GM18861 (cell line): ENCODE measurements around the gene SCN2B.

ENCODE experiments used
- ATAC-seq: cut with Tn5 transposase; IDR thresholded peaks from one replicate; pipeline ENCODE4 v1.9.1; 2021; ENCODE audit not compliant: unreplicated experiment

The SCN2B gene

GRCh38 chr11:118154641-118155040 lies 21.8 kb downstream of the SCN2B start:
- no peak for ATAC-seq

GRCh38 chr11:118153976-118154375 lies 22.5 kb downstream of the SCN2B start:
- ATAC-seq = no peak

- no peak for ATAC-seq
These were observed 22.9 kb downstream of the SCN2B start for GRCh38 chr11:118153516-118153915.

GRCh38 chr11:118152552-118153471 lies 23.6 kb downstream of the SCN2B start, which contains the start of gene SCN4B:
TSS of gene SCN4B (minus strand) at chr11:118152823. CDS start at chr11:118152673, 150 bp downstream.
- ATAC-seq = no peak

GRCh38 chr11:118152020-118152551 lies 24.4 kb downstream of the SCN2B start:
- no peak for ATAC-seq

GRCh38 chr11:118151431-118151830 lies 25.0 kb downstream of the SCN2B start:
- no peak for ATAC-seq

- no peak for ATAC-seq
These were observed 26.9 kb downstream of the SCN2B start for GRCh38 chr11:118149493-118149892.

GRCh38 chr11:118148856-118149255 lies 27.6 kb downstream of the SCN2B start:
- ATAC-seq = no peak

GRCh38 chr11:118148240-118148639 lies 28.2 kb downstream of the SCN2B start:
- ATAC-seq = no peak

GRCh38 chr11:118147502-118147901 lies 28.9 kb downstream of the SCN2B start:
- no peak for ATAC-seq

- no peak for ATAC-seq
These were observed 29.9 kb downstream of the SCN2B start for GRCh38 chr11:118146554-118146953.

GRCh38 chr11:118145285-118146227 lies 30.9 kb downstream of the SCN2B start:
- ATAC-seq = peak; percentile 69

GRCh38 chr11:118144301-118145268 lies 31.9 kb downstream of the SCN2B start:
- ATAC-seq = no peak

- ATAC-seq = no peak
These were observed 32.7 kb downstream of the SCN2B start for GRCh38 chr11:118143661-118144185.

GRCh38 chr11:118142809-118143208 lies 33.6 kb downstream of the SCN2B start:
- no peak for ATAC-seq

- no peak for ATAC-seq
These were observed 34.4 kb downstream of the SCN2B start for GRCh38 chr11:118142081-118142480.

- no peak for ATAC-seq
These were observed 36.9 kb downstream of the SCN2B start for GRCh38 chr11:118139578-118139977.

- no peak for ATAC-seq
These were observed 37.5 kb downstream of the SCN2B start for GRCh38 chr11:118138839-118139420.

GRCh38 chr11:118136801-118137200 lies 39.6 kb downstream of the SCN2B start:
- ATAC-seq = no peak
